Neural crest cell (in vitro differentiated cells): ENCODE data around the gene TCF7L2. TPM values are rescaled to one million over a fixed set of nuclear protein-coding genes. Genes with fewer than 3 reads are reported as not detected.

ENCODE experiments used
- DNase-seq: peaks from one replicate; pipeline ENCODE4 v3.0.0; 2021; ENCODE audit warnings: low read depth, mixed read lengths, low spot score
- H3K27ac Mint-ChIP-seq: one replicate; pipeline ENCODE4 v1.8.0; 2021; ENCODE audit warnings: mild to moderate bottlenecking, mixed read lengths; ENCODE audit not compliant: unreplicated experiment
- H3K27me3 Mint-ChIP-seq: 2 replicates; pipeline ENCODE4 v1.8.0; 2021; ENCODE audit warnings: low read depth, mild to moderate bottlenecking, mixed read lengths
- H3K36me3 Mint-ChIP-seq: 2 replicates; pipeline ENCODE4 v1.8.0; 2021; ENCODE audit warnings: low read depth, mild to moderate bottlenecking, mixed read lengths
- H3K4me1 Mint-ChIP-seq: 2 replicates; pipeline ENCODE4 v1.8.0; 2021; ENCODE audit warnings: mixed read lengths
- H3K4me3 Mint-ChIP-seq: one replicate; pipeline ENCODE4 v1.8.0; 2021; ENCODE audit warnings: mild to moderate bottlenecking, mixed read lengths
- H3K9me3 Mint-ChIP-seq: 2 replicates; pipeline ENCODE4 v1.8.0; 2021; ENCODE audit warnings: mixed read lengths
- CTCF ChIP-seq: fragments of 200-600 bp; sonication (generic); conservative IDR thresholded peaks from 2 replicates; pipeline ENCODE4 v1.5.0; 2021; ENCODE audit warnings: antibody characterized with exemption, mild to moderate bottlenecking
- total RNA-seq: library from RNA; stranded (reverse); gene quantifications from 2 replicates; pipeline ENCODE4 v1.2.1, GENCODE V29; 2021

Gene TCF7L2
- total RNA-seq, 1 donor from 2014 or later, result 34.8 TPM

- H3K36me3 Mint-ChIP-seq, result no peaks in the 10 kb centered on the region
- H3K4me1 Mint-ChIP-seq, result peaks cover 16% of the 10 kb centered on the region
- DNase-seq, result no peak
- TF ChIP-seq CTCF, result no peak
- peaks cover 11% of the 10 kb centered on the region for H3K9me3 Mint-ChIP-seq
- H3K27ac Mint-ChIP-seq, result peak overlapping the region; percentile 54
- no peaks in the 10 kb centered on the region for H3K27me3 Mint-ChIP-seq
- no peak overlapping the region for H3K4me3 Mint-ChIP-seq
Measured at GRCh38 chr10:113187063-113187777, 237.2 kb downstream of the TCF7L2 start.

DNA sequence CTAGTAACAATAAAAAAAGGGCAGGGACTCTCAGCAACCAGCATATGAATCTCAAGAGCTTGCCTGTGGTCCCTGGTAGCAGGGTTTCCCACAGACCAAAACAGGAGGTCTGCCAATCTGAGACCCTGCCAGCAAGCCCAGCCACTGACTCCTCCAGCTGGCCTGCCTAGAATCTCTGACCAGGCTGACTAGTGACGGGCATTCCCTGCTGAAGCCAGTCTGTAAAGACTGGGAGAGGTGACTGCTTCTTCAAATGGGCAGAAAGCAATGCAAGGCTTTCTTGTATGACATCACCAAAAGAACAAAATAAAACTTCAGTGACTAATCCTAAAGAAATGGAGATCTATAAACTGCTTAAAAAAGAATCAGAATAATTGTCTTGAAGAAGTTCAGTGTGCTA is 249.4 kb downstream of the TCF7L2 start:
- Mint-ChIP-seq H3K4me1 (no peaks in the 10 kb centered on the region), H3K27me3 (no peaks in the 10 kb centered on the region), H3K4me3 (no peak overlapping the region), H3K27ac (no peak overlapping the region), H3K9me3 (peaks cover 8% of the 10 kb centered on the region), H3K36me3 (peaks cover 9% of the 10 kb centered on the region)
- no peak for DNase-seq
- TF ChIP-seq CTCF, result no peak

- Mint-ChIP-seq H3K36me3 (peaks cover 12% of the 10 kb centered on the region), H3K4me3 (no peak overlapping the region), H3K27ac (no peak overlapping the region), H3K9me3 (peaks cover 11% of the 10 kb centered on the region), H3K4me1 (no peaks in the 10 kb centered on the region), H3K27me3 (no peaks in the 10 kb centered on the region)
- TF ChIP-seq CTCF, result no peak
- DNase-seq, result no peak
Measured at GRCh38 chr10:113202011-113202410, 252.0 kb downstream of the TCF7L2 start.

- peaks cover 6% of the 10 kb centered on the region for H3K36me3 Mint-ChIP-seq
- TF ChIP-seq CTCF, result no peak
- peaks cover 13% of the 10 kb centered on the region for H3K9me3 Mint-ChIP-seq
- DNase-seq, result no peak
- H3K27me3 Mint-ChIP-seq, result no peaks in the 10 kb centered on the region
- H3K27ac Mint-ChIP-seq, result no peak overlapping the region
- no peaks in the 10 kb centered on the region for H3K4me1 Mint-ChIP-seq
- H3K4me3 Mint-ChIP-seq, result no peak overlapping the region
Measured at GRCh38 chr10:113207924-113208323, 257.9 kb downstream of the TCF7L2 start.

DNA sequence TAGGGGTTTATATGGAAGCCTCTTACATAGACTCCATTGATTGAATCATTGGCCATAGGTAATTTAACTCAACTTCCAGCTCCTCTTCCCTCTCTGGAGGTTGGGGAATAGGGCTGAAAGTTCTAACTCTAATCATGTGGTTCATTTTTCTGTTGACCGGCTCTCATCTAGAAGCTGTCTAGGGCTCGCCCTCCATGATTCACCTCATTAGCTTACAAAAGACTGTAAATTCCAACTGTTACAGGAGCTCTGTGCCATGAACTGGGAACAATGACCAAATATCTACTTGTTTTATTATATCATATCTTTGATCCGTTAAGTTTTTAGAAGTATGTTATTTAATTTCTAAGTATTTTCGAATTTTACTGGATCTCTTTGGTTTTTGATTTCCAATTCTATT is 263.0 kb downstream of the TCF7L2 start:
- no peaks in the 10 kb centered on the region for H3K27me3 Mint-ChIP-seq
- peaks cover 2% of the 10 kb centered on the region for H3K36me3 Mint-ChIP-seq
- H3K4me1 Mint-ChIP-seq, result no peaks in the 10 kb centered on the region
- H3K4me3 Mint-ChIP-seq, result no peak overlapping the region
- DNase-seq, result no peak
- H3K9me3 Mint-ChIP-seq, result peaks cover 9% of the 10 kb centered on the region
- no peak for TF ChIP-seq CTCF
- H3K27ac Mint-ChIP-seq, result no peak overlapping the region
